K562 (cell line): Measurements from ENCODE around the gene PHKG1. TPM values are rescaled to one million over a fixed set of nuclear protein-coding genes. Genes with fewer than 3 reads are reported as not detected.
A peak's percentile ranks its signal among the peaks of the same experiment; 100 is the strongest.
"Not testable (repeated sequence)": the region's sequence is repeated elsewhere in the genome, so short reads cannot be mapped to it uniquely, and the experiment has no call there.

ENCODE experiments used
- ATAC-seq: fragments of 200-7000 bp; cut with Tn5 transposase; 3 replicates; pipeline ENCODE4 v1.9.1; 2020; ENCODE audit warnings: moderate library complexity
- BruUV-seq: library from RNA; stranded (reverse); fragments of 400-500 nt; replicated peaks from 2 replicates; lab custom pipeline; 2021; lab: Mats Ljungman, UMichigan
- CTCF ChIA-PET: fragments of 300-600 bp; formaldehyde crosslinking; extraction: SDS; loops from one replicate; lab custom pipeline; 2021; ENCODE audit warnings: low intra/inter-chr PET ratio; lab: Yijun Ruan, JAX
- POLR2A ChIA-PET: fragments of 300-600, 350-650 bp; sonication (Branson Sonifier 250); formaldehyde crosslinking; extraction: SDS; loops from one replicate; lab custom pipeline; 2021; ENCODE audit warnings: antibody characterized with exemption, inconsistent platforms; lab: Yijun Ruan, JAX
- DNase-seq, 4 experiments: peaks; one replicate each; pipeline versions ENCODE4 v3.0.0 to v3.0.0-alpha.2; 2011 to 2018; ENCODE audit warnings: low spot score in 3 of 4, mixed read lengths in 3 of 4; ENCODE audit errors: extremely low read depth in 1 of 4
- FAIRE-seq: peaks from 2 replicates; lab custom pipeline; 2011; peaks lifted over from hg19 to GRCh38; lab: Jason Lieb, UNC
- H2AFZ ChIP-seq: 2 replicates; pipeline ENCODE4 v1.6.0; 2011; ENCODE audit warnings: low read depth, low read length, control low read depth, inconsistent platforms
- H3K27ac ChIP-seq: fragments of 200-600 bp; 3 replicates; pipeline ENCODE4 v1.8.0; 2011; ENCODE audit warnings: low read depth, mild to moderate bottlenecking, control low read depth, inconsistent platforms, low read length, moderate library complexity, mixed read lengths; ENCODE audit errors: extremely low read depth
- H3K27me3 ChIP-seq, 2 experiments: fragments of 300-600 bp in 1 of 2; 2 replicates in 1 of 2; 3 replicates in 1 of 2; pipeline versions ENCODE4 v1.6.0 to v1.8.0; 2011; ENCODE audit warnings: inconsistent platforms in 2 of 2, low read length in 2 of 2, mild to moderate bottlenecking in 1 of 2, mixed read lengths in 1 of 2, moderate library complexity in 1 of 2; ENCODE audit not compliant: control insufficient read depth in 2 of 2, insufficient read depth in 2 of 2
- H3K36me3 ChIP-seq: fragments of 300-600 bp; 3 replicates; pipeline ENCODE4 v1.8.0; 2011; ENCODE audit warnings: mild to moderate bottlenecking, low read length, inconsistent platforms; ENCODE audit not compliant: control insufficient read depth, insufficient read depth
- H3K4me1 ChIP-seq, 2 experiments: fragments of 200-600 bp in 1 of 2; replicated peaks in 1 of 2; 2 replicates in 1 of 2; 3 replicates in 1 of 2; pipeline versions ENCODE4 v1.5.1 to v1.8.0; 2011; ENCODE audit warnings: inconsistent platforms in 2 of 2, low read length in 2 of 2, mild to moderate bottlenecking in 1 of 2, mixed read lengths in 1 of 2, moderate library complexity in 1 of 2; ENCODE audit not compliant: control insufficient read depth in 2 of 2, insufficient read depth in 2 of 2
- H3K4me2 ChIP-seq: 2 replicates; pipeline ENCODE4 v1.6.1; 2011; ENCODE audit warnings: low read length, control low read depth, inconsistent platforms, mixed read lengths; ENCODE audit not compliant: insufficient read depth
- H3K4me3 ChIP-seq: fragments of 200-600 bp; sonication (generic), shearing (Covaris generic); 2 replicates; pipeline ENCODE4 v1.5.1; 2016; ENCODE audit warnings: control low read depth, inconsistent platforms
- H3K79me2 ChIP-seq: fragments of 200-600 bp; 3 replicates; pipeline ENCODE4 v1.8.0; 2011; ENCODE audit warnings: low read length, inconsistent platforms; ENCODE audit not compliant: control insufficient read depth, insufficient read depth
- H3K9ac ChIP-seq, 2 experiments: 2 replicates each; pipeline versions ENCODE4 v1.6.0 to v1.6.1; 2011; ENCODE audit warnings: low read depth in 2 of 2, low read length in 2 of 2, control low read depth in 1 of 2, inconsistent platforms in 1 of 2, mild to moderate bottlenecking in 1 of 2, mixed read lengths in 1 of 2; ENCODE audit not compliant: insufficient read depth in 1 of 2
- H3K9me1 ChIP-seq: one replicate; pipeline ENCODE4 v1.6.0; 2011; ENCODE audit warnings: inconsistent platforms, mild to moderate bottlenecking, low read length, moderate library complexity; ENCODE audit not compliant: control insufficient read depth, insufficient read depth
- H3K9me3 ChIP-seq: replicated peaks from 2 replicates; pipeline ENCODE4 v1.5.1; 2011; ENCODE audit warnings: low read depth, low read length, inconsistent platforms; ENCODE audit not compliant: control insufficient read depth, insufficient read depth
- H4K20me1 ChIP-seq: replicated peaks from 2 replicates; pipeline ENCODE4 v1.6.1; 2011; ENCODE audit warnings: low read length, inconsistent platforms, mixed read lengths; ENCODE audit not compliant: control insufficient read depth, insufficient read depth
- ATF1 ChIP-seq, 2 experiments: fragments of 450-650 bp in 1 of 2; IDR thresholded peaks; 2 replicates each; pipeline ENCODE4 v1.6.1; 2016; ENCODE audit warnings: missing compliant biosample characterization in 1 of 2, missing genetic modification characterization in 1 of 2
- CEBPG ChIP-seq, 3 experiments: fragments of 200-800 bp in 1 of 3; sonication (Bioruptor generic) in 1 of 3; sonication (generic) in 1 of 3; formaldehyde crosslinking in 1 of 3; IDR thresholded peaks in 2 of 3; conservative IDR thresholded peaks in 1 of 3; 2 replicates each; pipeline versions ENCODE4 v1.6.1 to v1.8.0; 2016 to 2022; ENCODE audit warnings: missing compliant biosample characterization in 2 of 3, missing genetic modification characterization in 2 of 3, mild to moderate bottlenecking in 1 of 3, missing genetic modification reagents in 1 of 3
- FOSL1 ChIP-seq: fragments of 200-800 bp; sonication (Bioruptor generic); conservative IDR thresholded peaks from 2 replicates; pipeline ENCODE4 v1.6.1; 2016; ENCODE audit warnings: missing genetic modification characterization, missing compliant biosample characterization
- MYBL2 ChIP-seq, 2 experiments: fragments of 450-650 bp in 1 of 2; sonication (generic) in 1 of 2; formaldehyde crosslinking in 1 of 2; IDR thresholded peaks; 2 replicates each; pipeline versions ENCODE4 v1.6.1 to v1.8.1; 2017 to 2022; ENCODE audit warnings: borderline replicate concordance in 1 of 2, inconsistent platforms in 1 of 2, low read depth in 1 of 2, mild to moderate bottlenecking in 1 of 2, missing genetic modification reagents in 1 of 2, moderate library complexity in 1 of 2
- NRF1 ChIP-seq, 2 experiments: fragments of 450-650 bp; IDR thresholded peaks in 1 of 2; conservative IDR thresholded peaks in 1 of 2; 2 replicates each; pipeline ENCODE4 v1.6.1; 2014; ENCODE audit warnings: mild to moderate bottlenecking in 2 of 2
- POLR2G ChIP-seq: fragments of 200-400 bp; formaldehyde crosslinking; IDR thresholded peaks from 2 replicates; pipeline ENCODE4 v1.6.1; 2017; ENCODE audit warnings: low read depth, mild to moderate bottlenecking, antibody characterized with exemption, low read length, moderate library complexity
- RBFOX2 ChIP-seq: fragments of 200-400 bp; formaldehyde crosslinking; IDR thresholded peaks from 2 replicates; pipeline ENCODE4 v1.6.1; 2017; ENCODE audit warnings: low read depth, mild to moderate bottlenecking, low read length, moderate library complexity
- ZNF324 ChIP-seq: fragments of 250-450 bp; sonication (Bioruptor Pico); IDR thresholded peaks from 2 replicates; pipeline ENCODE4 v1.4.0; 2020; ENCODE audit warnings: mild to moderate bottlenecking
- WGBS: fragments of 100-300 bp; shearing (Covaris generic); methylation state at CpG from one replicate; pipeline ENCODE4 v1.1.6; 2016; ENCODE audit warnings: low coverage, mixed read lengths; ENCODE audit not compliant: insufficient coverage; ENCODE audit errors: missing lambda C conversion rate; 5-methylcytosine and 5-hydroxymethylcytosine counted together
- in situ Hi-C: fragments of 300-500 bp; cut with MboI; formaldehyde crosslinking; loops from 4 replicates; pipeline ENCODE4 v1.15.0; 2018; ENCODE audit warnings: inconsistent platforms, mixed read lengths
- intact Hi-C: fragments of 100-400 bp; cut with micrococcal nuclease; formaldehyde crosslinking; loops from 2 replicates; pipeline ENCODE4 v1.14.2; 2022
- polyA plus RNA-seq, 8 experiments: library from polyadenylated mRNA; depleted of rRNA in 4 of 8; stranded (reverse) in 5 of 8; unstranded in 3 of 8; fragments of >200 nt; fragmentation: Nextera tagmentation in 2 of 8; fragmentation: Illumina TruSeq in 1 of 8; extraction: Ambion mirVana in 2 of 8; extraction: Trizol in 1 of 8; gene quantifications; 2 replicates each; pipeline versions ENCODE4 v1.2.1 to v1.2.3, GENCODE V29; 2011 to 2014; ENCODE audit warnings: inconsistent platforms in 1 of 8, missing spikeins in 1 of 8
- total RNA-seq, 7 experiments: library from RNA; depleted of rRNA in 6 of 7; stranded (reverse); fragments of >200 nt in 6 of 7; fragmentation: Illumina TruSeq in 2 of 7; extraction: Trizol in 2 of 7; gene quantifications; 2 replicates each; pipeline versions ENCODE4 v1.2.1 to v1.2.3, GENCODE V29; 2011 to 2021; ENCODE audit warnings: low replicate concordance in 1 of 7

PHKG1 gene
- total and polyA plus RNA-seq, 9 of the 15 experiments (the other 6 are each of a cell fraction or from before 2014, with no cell fraction given), result 0.10 to 0.83 (median 0.46) TPM

DNA sequence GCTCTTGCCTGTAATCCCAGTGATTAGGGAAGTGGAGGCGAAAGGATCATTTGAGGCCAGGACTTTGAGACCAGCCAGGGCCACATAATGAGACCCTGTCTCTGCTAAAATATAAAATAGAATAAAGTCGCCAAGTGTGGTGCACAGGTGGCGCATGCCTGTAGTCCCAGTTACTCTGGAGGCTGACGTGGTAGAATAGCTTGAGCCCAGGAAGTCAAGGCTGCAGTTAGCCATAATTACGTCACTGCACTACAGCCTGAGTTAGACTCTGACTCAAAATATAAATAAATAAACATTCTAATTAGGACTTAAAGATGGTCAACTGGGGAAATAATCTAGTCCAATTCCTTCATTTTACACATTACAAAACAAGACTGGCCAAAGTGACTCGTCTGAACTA, 12.8 kb upstream of the PHKG1 start (continued):
- TF ChIP-seq CEBPG (CRISPR knock-in tag; IDR thresholded peaks at IDR 0.05) (0 out of 2 replicates have a peak, but pooled peaks have one; percentile 8), CEBPG (tag; conservative IDR thresholded peaks at IDR 0.05 in 1 of 2, IDR thresholded peaks at IDR 0.05 in 1 of 2) (peak; percentile 64 to 80), NRF1 (conservative IDR thresholded peaks at IDR 0.05 in 1 of 2, IDR thresholded peaks at IDR 0.05 in 1 of 2) (peak; percentile 71 to 73), MYBL2 (IDR thresholded peaks at IDR 0.05; ENCODE audit: low read depth) (no peak), MYBL2 (CRISPR knock-in tag; IDR thresholded peaks at IDR 0.05; ENCODE audit: borderline replicate concordance) (no peak), ZNF324 (CRISPR knock-in tag) (0 out of 2 replicates have a peak, but pooled peaks have one; percentile 22), FOSL1 (tag) (0 out of 2 replicates have a peak, but pooled peaks have one; percentile 28), ATF1 (CRISPR knock-in tag; IDR thresholded peaks at IDR 0.05) (no peak), ATF1 (tag; IDR thresholded peaks at IDR 0.05) (peak; percentile 69)
- TF ChIP-seq, all 486 proteins: peak for 15

GRCh38 chr7:56104138-56104537, 11.4 kb upstream of the PHKG1 start:
- H2AFZ ChIP-seq, FAIRE-seq: not testable (repeated sequence)
- POLR2A ChIA-PET, result interaction anchor here (0.6 to 0.7 kb wide), 2 partner anchors 40 to 50 kb away, joined by 3 read pairs; partner anchors contain the start of gene SUMF2

More at GRCh38 chr7:56104138-56104537, 11.4 kb upstream of the PHKG1 start:
- H3K36me3 ChIP-seq, result peaks cover 66% of the 10 kb centered on the region
- not testable (repeated sequence) for H3K9me1 ChIP-seq, H3K4me2 ChIP-seq, DNase-seq
- peak; percentile 67 for TF ChIP-seq RBFOX2
- peak; percentile 54; the same call in 1 of the 2 replicates for TF ChIP-seq POLR2G
- TF ChIP-seq, all 486 proteins: peak for 2; not testable (repeated sequence) for 484
- Histone ChIP-seq H3K79me2 (peaks cover 40% of the 10 kb centered on the region), H3K9me3 (peaks cover 12% of the 10 kb centered on the region), H4K20me1 (peaks cover 16% of the 10 kb centered on the region; the same call in 1 of the 2 replicates)
- H3K27me3 ChIP-seq, H3K27ac ChIP-seq, BruUV-seq, H3K9ac ChIP-seq, intact Hi-C loops, ATAC-seq, CTCF ChIA-PET, H3K4me1 ChIP-seq, H3K4me3 ChIP-seq, in situ Hi-C loops: not testable (repeated sequence)
- WGBS, result 87% methylated on average over 7 of the region's 9 CpGs
